Liver (tissue), 4 donors: ENCODE measurements around the gene NET1. TPM values are rescaled to one million over a fixed set of nuclear protein-coding genes. Genes with fewer than 3 reads are reported as not detected.

ENCODE experiments used
- polyA plus RNA-seq, 2 donors: library from polyadenylated mRNA; stranded (reverse) in 1 of 2; unstranded in 1 of 2; fragments of 200-250 nt in 1 of 2; fragments of >200 nt in 1 of 2; fragmentation: Nextera tagmentation in 1 of 2; extraction: Ambion mirVana in 1 of 2; gene quantifications; one replicate each; pipeline versions ENCODE4 v1.2.1 to v1.2.3, GENCODE V29; 2013 to 2015
- total RNA-seq, 2 donors: library from RNA; depleted of rRNA; stranded (reverse); fragments of >200 nt; gene quantifications; one replicate each; pipeline ENCODE4 v1.2.3, GENCODE V29; 2014
- donor health status: healthy.
- donor health status: healthy.
- donor health status: healthy.

The NET1 gene
- total and polyA plus RNA-seq, 4 donors: 16.2 to 38.6 (median 25.6) TPM

Other genes with a start within 250 kb of the NET1 start
- gene AKR1C8, start 227.4 kb upstream of the NET1 start, total RNA-seq: 10 to 100 TPM in 1 of 2 donors, not detected in 1; 28.5 TPM
- gene AKR1C8, start 227.4 kb upstream of the NET1 start, polyA plus RNA-seq: 10 to 100 TPM in 1 of 2 donors, 1 to 10 TPM in 1; 2.5 to 19.2 TPM
- 100 to 1,000 TPM in 1 of 2 donors, 1 to 10 TPM in 1; 3.2 to 154 TPM for gene AKR1C4, start 215.7 kb upstream of the NET1 start, total RNA-seq
- gene AKR1C4, start 215.7 kb upstream of the NET1 start, polyA plus RNA-seq: 100 to 1,000 TPM; 104 to 260 TPM
- gene UCN3, start 47.6 kb upstream of the NET1 start, total RNA-seq: under 1 TPM in 1 of 2 donors, not detected in 1; 0.23 TPM
- gene UCN3, start 47.6 kb upstream of the NET1 start, polyA plus RNA-seq: not detected
- under 1 TPM in 1 of 2 donors, not detected in 1; 0.75 TPM for gene TUBAL3, start 7.7 kb upstream of the NET1 start, total RNA-seq
- not detected for gene TUBAL3, start 7.7 kb upstream of the NET1 start, polyA plus RNA-seq
- not detected for gene CALML5, start 87.0 kb downstream of the NET1 start, total RNA-seq
- not detected for gene CALML5, start 87.0 kb downstream of the NET1 start, polyA plus RNA-seq
- not detected for gene CALML3, start 112.4 kb downstream of the NET1 start, total RNA-seq
- gene CALML3, start 112.4 kb downstream of the NET1 start, polyA plus RNA-seq: not detected